Vagina (tissue), 2 donors: ENCODE results near the gene DAPK3. TPM values are rescaled to one million over a fixed set of nuclear protein-coding genes. Genes with fewer than 3 reads are reported as not detected.

Experiments
- DNase-seq, 2 donors: peaks; one replicate each; pipeline ENCODE4 v3.0.0-alpha.2; 2017; ENCODE audit errors: extremely low spot score in 2 of 2
- H3K27ac ChIP-seq: fragments of 200-600 bp; sonication (generic); one replicate; pipeline ENCODE4 v1.5.1; 2019
- H3K27me3 ChIP-seq: fragments of 200-600 bp; sonication (generic); one replicate; pipeline ENCODE4 v1.5.1; 2019
- H3K36me3 ChIP-seq, 2 donors: fragments of 200-600 bp; sonication (generic); one replicate each; pipeline ENCODE4 v1.5.1; 2017 to 2019
- H3K4me1 ChIP-seq: fragments of 200-600 bp; sonication (generic); one replicate; pipeline ENCODE4 v1.5.1; 2019
- H3K4me3 ChIP-seq, 2 donors: fragments of 200-600 bp; sonication (generic); 1 replicate in 1 of 2; 2 replicates in 1 of 2; pipeline ENCODE4 v1.5.1; 2016 to 2019
- H3K9me3 ChIP-seq: fragments of 200-600 bp; sonication (generic); one replicate; pipeline ENCODE4 v1.5.1; 2019
- CTCF ChIP-seq, 3 experiments: fragments of 450-650 bp in 2 of 3; fragments of 200-600 bp in 1 of 3; sonication (generic) in 1 of 3; IDR thresholded peaks; one replicate each; pipeline ENCODE4 v1.5.1; 2017 to 2019; ENCODE audit warnings: antibody characterized with exemption in 3 of 3, mild to moderate bottlenecking in 2 of 3, moderate library complexity in 2 of 3
- POLR2A ChIP-seq, 2 donors: fragments of 450-650 bp; IDR thresholded peaks; one replicate each; pipeline ENCODE4 v1.6.1; 2017; ENCODE audit warnings: antibody characterized with exemption in 2 of 2, mild to moderate bottlenecking in 2 of 2, moderate library complexity in 2 of 2
- POLR2AphosphoS5 ChIP-seq, 2 donors: sonication (generic); formaldehyde crosslinking; IDR thresholded peaks; one replicate each; pipeline ENCODE4 v1.9.0; 2017; ENCODE audit warnings: antibody characterized with exemption in 2 of 2, mild to moderate bottlenecking in 2 of 2, low read depth in 1 of 2; ENCODE audit not compliant: insufficient read depth in 1 of 2
- intact Hi-C: fragments of 100-400 bp; cut with DNase I; formaldehyde crosslinking; loops from one replicate; pipeline ENCODE4 v1.15.1; 2023
- total RNA-seq: library from RNA; depleted of rRNA; stranded (reverse); fragments of >200 nt; gene quantifications from one replicate; pipeline ENCODE4 v1.2.3, GENCODE V29; 2016

DAPK3 gene
- total RNA-seq, 1 donor from 2014 or later = 62.4 TPM

- intact Hi-C loops = no loop called here
Observed at GRCh38 chr19:3923912-3924311, 47.0 kb downstream of the DAPK3 start.

GRCh38 chr19:3923096-3923758 lies 47.7 kb downstream of the DAPK3 start:
- Histone ChIP-seq H3K27ac (no peak overlapping the region), H3K4me1 (no peaks in the 10 kb centered on the region), H3K27me3 (no peaks in the 10 kb centered on the region), H3K9me3 (no peaks in the 10 kb centered on the region), H3K4me3 (no peak overlapping the region), H3K36me3 (no peaks in the 10 kb centered on the region)
- TF ChIP-seq POLR2AphosphoS5 (IDR thresholded peaks at IDR 0.05; ENCODE audit: insufficient read depth in 1 of 2, low read depth in 1 of 2) (no peak), CTCF (IDR thresholded peaks at IDR 0.05) (no peak), POLR2A (IDR thresholded peaks at IDR 0.05) (no peak)
- DNase-seq = no peak
- intact Hi-C loops = no loop called here

More at GRCh38 chr19:3923912-3924311, 47.0 kb downstream of the DAPK3 start:
- DNase-seq = no peak
- no peak overlapping the region for H3K27ac ChIP-seq
- TF ChIP-seq CTCF (IDR thresholded peaks at IDR 0.05) (no peak), POLR2AphosphoS5 (IDR thresholded peaks at IDR 0.05; ENCODE audit: insufficient read depth in 1 of 2, low read depth in 1 of 2) (no peak), POLR2A (IDR thresholded peaks at IDR 0.05) (no peak)
- H3K9me3 ChIP-seq = no peaks in the 10 kb centered on the region
- H3K4me3 ChIP-seq = no peak overlapping the region
- no peaks in the 10 kb centered on the region for H3K27me3 ChIP-seq
- H3K36me3 ChIP-seq = no peaks in the 10 kb centered on the region
- H3K4me1 ChIP-seq = no peaks in the 10 kb centered on the region

- Histone ChIP-seq H3K27ac (no peak overlapping the region), H3K36me3 (no peaks in the 10 kb centered on the region), H3K4me1 (no peaks in the 10 kb centered on the region), H3K27me3 (no peaks in the 10 kb centered on the region), H3K4me3 (no peak overlapping the region), H3K9me3 (no peaks in the 10 kb centered on the region)
- no peak for DNase-seq
- TF ChIP-seq POLR2AphosphoS5 (IDR thresholded peaks at IDR 0.05; ENCODE audit: insufficient read depth in 1 of 2, low read depth in 1 of 2) = no peak
- TF ChIP-seq POLR2A (IDR thresholded peaks at IDR 0.05) = no peak
- no peak for TF ChIP-seq CTCF (IDR thresholded peaks at IDR 0.05)
- intact Hi-C loops = no loop called here
Observed at GRCh38 chr19:3919793-3920192, 51.1 kb downstream of the DAPK3 start.

GRCh38 chr19:3916033-3916432 lies 54.9 kb downstream of the DAPK3 start:
- H3K36me3 ChIP-seq = no peaks in the 10 kb centered on the region
- TF ChIP-seq POLR2AphosphoS5 (IDR thresholded peaks at IDR 0.05; ENCODE audit: insufficient read depth in 1 of 2, low read depth in 1 of 2) (no peak), POLR2A (IDR thresholded peaks at IDR 0.05) (no peak), CTCF (IDR thresholded peaks at IDR 0.05) (no peak)

GRCh38 chr19:3914199-3914598 lies 56.7 kb downstream of the DAPK3 start:
- no peaks in the 10 kb centered on the region for H3K4me1 ChIP-seq
- H3K27me3 ChIP-seq = no peaks in the 10 kb centered on the region
- no peak overlapping the region for H3K27ac ChIP-seq
- H3K36me3 ChIP-seq = no peaks in the 10 kb centered on the region
- H3K4me3 ChIP-seq = no peak overlapping the region
- no peak for DNase-seq
- TF ChIP-seq CTCF (IDR thresholded peaks at IDR 0.05) (no peak), POLR2A (IDR thresholded peaks at IDR 0.05) (no peak), POLR2AphosphoS5 (IDR thresholded peaks at IDR 0.05; ENCODE audit: insufficient read depth in 1 of 2, low read depth in 1 of 2) (no peak)
- peaks cover 7% of the 10 kb centered on the region for H3K9me3 ChIP-seq
- intact Hi-C loops = no loop called here

More at GRCh38 chr19:3916033-3916432, 54.9 kb downstream of the DAPK3 start:
- no peak for DNase-seq
- H3K9me3 ChIP-seq = no peaks in the 10 kb centered on the region
- no peak overlapping the region for H3K4me3 ChIP-seq
- no peaks in the 10 kb centered on the region for H3K4me1 ChIP-seq
- H3K27me3 ChIP-seq = no peaks in the 10 kb centered on the region
- H3K27ac ChIP-seq = no peak overlapping the region
- intact Hi-C loops = no loop called here
